Glomerular endothelial cell (primary cell): ENCODE data around the gene ANKRD55. TPM values are rescaled to one million over a fixed set of nuclear protein-coding genes. Genes with fewer than 3 reads are reported as not detected.
"Not testable (repeated sequence)": the region's sequence is repeated elsewhere in the genome, so short reads cannot be mapped to it uniquely, and the experiment has no call there.

Experiments
- DNase-seq: peaks from one replicate; pipeline ENCODE4 v3.0.0-alpha.2; 2011; ENCODE audit warnings: low read depth, low spot score; ENCODE audit errors: extremely low read depth
- total RNA-seq: library from RNA; depleted of rRNA; stranded (reverse); fragments of >200 nt; gene quantifications from 2 replicates; pipeline ENCODE4 v1.2.3, GENCODE V29; 2015

The ANKRD55 gene
- total RNA-seq, 1 donor from 2014 or later = 0.47 TPM

DNA sequence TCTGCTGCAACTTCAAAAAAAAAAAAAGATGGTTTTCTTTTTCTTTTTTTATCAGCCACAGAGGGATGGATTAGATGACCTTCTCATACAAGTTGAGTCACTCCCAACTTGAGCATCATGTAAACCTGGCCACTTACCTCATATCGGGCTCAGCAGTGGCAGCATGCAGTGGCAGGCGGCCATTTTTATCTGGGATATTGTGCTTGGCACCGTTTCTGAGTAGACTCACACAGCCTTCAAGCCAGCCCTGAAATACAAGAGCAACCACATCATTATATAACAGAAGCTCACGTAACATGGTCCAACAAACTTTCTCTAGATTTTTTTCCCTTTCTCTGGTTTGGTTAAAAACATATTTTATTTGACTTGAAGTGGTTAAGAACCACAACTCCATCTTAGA lies 62.6 kb downstream of the ANKRD55 start:
- no peak for DNase-seq

DNA sequence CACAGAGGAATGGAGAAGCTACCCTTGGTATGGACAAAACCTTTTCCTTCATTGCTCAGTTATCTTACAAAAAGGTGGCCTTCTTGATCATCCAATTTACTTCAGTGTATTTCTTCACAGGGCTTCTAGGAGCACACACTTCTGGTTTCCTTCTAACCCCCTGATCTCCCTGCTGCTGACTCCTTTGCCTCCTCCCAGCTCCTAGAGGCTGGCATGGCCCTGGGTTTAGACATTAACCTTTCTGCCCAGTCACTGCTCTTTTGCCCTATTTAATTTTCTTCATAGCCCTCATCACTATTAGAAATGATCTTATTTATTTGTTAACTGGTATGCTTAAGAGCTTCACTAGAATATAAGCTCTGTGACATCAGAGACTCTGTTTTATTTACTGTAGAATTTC lies 63.2 kb downstream of the ANKRD55 start:
- no peak for DNase-seq

DNA sequence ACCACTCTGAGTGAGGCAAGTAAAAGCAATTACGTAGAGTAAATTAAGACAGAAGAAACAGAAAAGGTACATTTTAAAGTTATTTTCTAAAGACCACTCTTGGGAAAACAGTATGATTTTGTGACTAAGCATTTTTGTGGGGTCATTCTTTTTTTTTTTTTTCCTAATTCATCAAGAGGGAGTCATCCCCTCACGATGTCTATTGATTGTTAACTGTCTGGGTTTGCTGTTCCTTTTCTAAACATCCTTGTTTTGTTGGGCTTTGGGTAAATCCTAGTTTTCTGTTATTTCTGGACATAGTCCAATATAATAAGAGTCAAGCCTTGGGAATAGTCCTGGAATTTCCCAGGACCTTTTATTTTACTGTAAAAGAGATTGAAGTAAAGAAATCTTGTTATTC lies 63.8 kb downstream of the ANKRD55 start:
- no peak for DNase-seq

DNA sequence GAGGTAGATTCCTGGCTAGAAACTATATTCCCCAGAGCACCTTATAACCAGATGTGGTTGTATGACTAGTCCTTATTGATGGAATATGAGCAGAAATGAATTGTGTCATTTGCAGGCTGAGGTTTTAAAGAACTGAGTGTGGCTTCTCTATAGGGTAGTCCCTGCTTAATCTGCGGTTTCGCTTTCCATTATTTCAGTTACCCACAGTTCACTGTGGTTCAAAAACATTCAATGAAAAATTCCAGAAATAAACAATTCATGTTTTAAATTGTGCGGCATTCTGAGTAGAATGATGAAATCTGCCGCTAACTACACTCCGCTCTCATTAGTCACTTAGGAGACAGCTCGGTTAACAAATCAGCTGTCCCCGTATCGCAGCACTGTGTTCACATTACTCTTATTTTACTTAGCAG lies 65.1 kb downstream of the ANKRD55 start:
- DNase-seq = no peak

DNA sequence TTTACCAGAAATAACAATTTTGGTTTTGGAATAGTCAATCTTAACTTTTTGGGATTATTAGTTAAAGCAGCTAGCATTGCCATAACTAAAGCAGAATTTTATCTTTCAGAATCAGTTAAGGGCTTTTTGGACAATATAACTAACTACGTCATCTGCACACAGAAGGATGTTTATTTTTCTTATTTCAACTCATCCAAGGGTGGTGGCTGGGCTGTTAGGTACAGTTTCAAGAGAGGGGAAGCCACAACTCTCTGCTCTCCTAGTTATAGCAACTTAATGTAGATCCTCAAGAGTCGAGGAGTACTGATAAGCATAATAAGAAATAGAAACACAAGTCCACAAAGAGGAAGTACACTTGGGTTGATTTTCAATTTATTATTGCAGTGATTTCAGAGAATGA lies 65.6 kb downstream of the ANKRD55 start:
- DNase-seq = no peak

DNA sequence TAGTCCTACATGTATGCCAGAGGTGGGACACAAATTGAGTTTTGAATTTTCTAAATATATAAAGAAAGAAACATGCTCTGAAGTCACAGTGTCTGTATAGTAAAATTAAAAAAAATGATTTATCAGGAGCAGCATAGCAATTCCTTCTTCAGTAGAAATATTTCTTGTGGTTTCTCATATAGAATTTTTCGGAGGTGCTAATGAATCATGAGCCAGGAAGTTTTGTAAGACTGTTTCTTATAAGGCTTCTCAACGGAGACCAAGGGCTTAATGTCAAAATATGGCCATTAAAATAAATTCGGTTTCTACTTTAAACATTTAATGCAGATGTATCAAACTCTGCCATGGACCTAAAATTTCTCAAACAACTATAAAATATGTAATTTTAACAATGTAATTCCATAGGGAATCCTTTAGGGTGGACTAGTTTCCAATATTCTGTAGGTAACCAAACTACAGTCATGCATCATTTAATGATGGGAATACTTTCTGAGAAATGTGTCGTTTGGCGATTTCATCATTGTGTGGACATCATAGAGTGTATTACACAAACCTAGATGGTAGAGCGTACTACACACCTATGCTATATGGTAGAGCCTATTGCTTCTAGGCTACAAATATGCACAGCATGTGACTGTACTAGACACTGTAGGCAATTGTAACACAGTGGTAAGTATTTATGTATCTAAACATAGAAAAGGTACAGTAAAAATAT lies 66.3 kb downstream of the ANKRD55 start:
- DNase-seq = no peak

DNA sequence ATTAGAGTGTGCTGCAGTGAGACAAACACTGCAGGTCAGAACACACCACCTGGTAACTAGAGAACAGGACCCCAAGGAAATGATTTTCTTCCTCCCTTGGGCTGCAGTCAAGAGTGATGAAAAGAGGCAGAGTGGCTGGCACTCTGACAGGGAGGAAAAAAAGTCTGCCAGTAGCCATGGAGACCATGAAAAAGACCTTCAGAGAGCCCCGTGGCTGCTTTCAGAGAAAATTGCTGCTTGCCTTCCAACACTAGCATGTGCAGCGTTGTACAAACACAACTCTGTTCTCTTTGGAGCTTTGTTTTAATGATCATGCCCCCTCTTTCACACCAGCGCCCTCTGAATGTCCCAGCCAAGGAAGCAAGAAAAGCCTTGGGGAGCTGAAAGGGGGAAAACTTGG lies 68.8 kb downstream of the ANKRD55 start:
- no peak for DNase-seq

DNA sequence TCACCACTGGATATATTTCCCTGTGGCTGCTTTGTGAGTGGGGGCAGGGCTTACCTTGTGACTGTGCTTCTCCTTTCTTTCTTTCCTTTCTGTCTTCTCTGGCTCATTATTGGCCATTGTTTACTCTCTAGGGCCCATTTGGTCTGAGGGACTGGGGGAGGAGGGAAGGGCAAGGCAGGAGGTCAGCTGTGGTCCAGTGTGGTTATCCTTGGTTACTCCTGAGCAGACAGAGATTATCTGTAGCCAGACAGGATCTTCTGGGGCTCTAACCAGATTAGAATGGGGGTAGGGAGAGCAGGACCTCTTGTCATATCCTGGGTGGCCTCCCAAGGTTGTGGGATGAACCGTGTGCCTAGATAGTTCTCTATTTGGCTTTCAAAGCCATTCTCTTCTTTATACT lies 71.2 kb downstream of the ANKRD55 start:
- no peak for DNase-seq

DNA sequence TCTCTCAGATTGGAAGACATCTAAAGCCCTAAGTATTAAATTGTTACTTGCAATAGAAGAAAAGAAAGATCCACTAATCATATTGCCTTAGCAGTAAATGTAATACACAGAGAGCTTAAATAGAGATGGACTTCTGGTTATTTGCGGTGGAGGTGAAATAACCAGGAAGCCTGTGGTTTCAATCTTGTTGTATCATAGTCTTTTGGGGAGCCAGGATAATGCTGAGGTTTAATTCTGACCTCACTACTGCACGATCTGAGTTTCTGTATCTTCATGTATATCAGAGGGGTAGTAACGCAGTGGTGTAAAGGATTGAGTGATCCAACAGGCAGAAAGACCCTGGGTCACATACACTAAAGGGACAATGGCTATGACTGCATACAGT lies 71.7 kb downstream of the ANKRD55 start:
- DNase-seq = no peak

DNA sequence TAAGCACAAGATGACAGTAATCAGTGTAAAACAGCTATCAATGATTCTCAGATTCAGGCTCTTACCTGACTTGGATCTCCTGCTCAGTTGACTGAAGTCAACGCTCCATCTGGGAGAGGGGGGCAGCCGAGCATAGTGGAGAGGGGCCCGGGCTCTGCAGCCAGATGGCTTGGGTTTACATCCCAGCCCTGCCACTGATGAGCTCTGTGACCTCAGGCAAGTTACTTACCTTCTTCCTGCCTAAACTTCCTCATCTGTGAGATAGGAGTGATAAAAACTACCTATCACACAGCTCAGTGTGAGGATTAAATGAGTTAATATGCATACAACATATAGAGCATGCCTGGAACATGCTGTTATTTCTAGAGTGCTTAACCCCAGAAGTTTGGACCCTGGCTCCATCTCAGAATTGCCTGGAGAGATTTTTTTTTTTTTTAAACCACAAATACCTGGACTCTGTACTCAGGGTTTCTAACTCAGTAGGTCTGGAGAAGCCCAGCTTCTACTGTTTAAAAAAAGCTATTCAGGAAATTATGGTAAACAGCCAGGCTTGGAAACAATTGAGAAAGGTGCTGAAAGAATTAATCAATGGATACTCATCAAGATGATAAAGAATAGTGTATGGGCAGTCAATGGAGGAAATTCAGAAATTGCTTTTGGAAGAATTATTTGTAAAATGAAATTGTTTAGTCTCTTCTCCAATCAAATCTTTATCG lies 72.2 kb downstream of the ANKRD55 start:
- no peak for DNase-seq

DNA sequence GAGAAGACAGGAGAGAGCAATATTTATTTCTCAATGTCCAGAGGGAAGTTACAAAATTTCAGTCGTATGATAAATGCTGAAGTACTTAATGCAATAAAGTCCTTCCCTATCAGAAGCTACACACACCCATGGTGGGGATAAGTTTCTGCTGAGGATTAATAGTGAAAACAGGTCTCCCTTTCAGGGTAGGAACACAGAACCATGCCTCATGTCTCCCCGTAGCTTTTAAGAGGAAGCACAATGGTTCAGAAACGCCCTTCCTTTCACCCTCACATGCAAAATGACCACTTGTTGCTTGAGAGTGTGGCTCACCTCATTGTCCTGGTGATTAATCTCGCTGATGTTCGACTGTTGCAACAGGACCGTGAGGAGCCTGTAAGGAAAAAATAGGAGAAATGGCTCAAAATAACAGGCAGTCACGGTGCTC lies 73.6 kb downstream of the ANKRD55 start:
- no peak for DNase-seq

DNA sequence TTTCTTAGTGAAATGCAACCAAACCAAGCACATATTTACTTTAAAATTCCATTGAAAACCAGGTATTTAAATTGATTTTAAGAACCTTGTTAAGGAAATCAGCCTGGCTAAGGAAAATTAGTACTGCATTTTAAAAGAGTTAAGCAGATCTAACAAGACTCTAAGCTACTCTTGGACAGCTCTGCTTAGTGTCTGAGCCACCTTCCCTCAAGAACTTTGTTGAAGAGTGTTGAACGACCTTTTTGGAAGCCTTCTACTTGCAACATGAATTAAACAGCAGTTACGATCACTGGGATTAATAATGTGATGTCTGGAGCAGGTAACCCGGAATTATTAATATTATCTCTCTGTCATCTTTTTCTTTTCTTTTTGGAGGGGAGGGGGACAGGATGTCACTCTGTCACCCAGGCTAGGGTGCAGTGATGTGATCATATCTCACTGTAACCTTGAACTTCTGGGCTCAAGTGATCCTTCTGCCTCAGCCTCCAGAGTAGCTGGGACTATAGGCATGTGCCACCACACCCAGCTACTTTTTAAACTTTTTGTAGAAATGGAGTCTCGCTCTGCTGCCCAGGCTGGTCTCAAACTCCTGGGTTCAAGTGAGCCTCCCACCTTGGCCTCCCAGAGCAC lies 74.7 kb downstream of the ANKRD55 start:
- no peak for DNase-seq

DNA sequence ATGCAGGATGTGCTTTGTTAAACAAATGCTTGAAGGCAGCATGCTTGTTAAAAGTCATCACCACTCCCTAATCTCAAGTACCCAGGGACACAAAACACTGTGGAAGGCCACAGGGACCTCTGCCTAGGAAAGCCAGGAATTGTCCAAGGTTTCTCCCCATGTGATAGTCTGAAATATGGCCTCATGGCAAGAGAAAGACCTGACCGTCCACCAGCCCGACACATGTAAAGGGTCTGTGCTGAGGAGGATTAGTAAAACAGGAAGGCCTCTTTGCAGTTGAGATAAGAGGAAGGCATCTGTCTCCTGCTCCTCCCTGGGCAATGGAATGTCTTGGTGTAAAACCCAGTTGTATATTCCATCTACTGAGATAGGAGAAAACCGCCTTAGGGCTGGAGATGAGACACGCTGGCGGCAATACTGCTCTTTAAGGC lies 75.9 kb downstream of the ANKRD55 start:
- not testable (repeated sequence) for DNase-seq

DNA sequence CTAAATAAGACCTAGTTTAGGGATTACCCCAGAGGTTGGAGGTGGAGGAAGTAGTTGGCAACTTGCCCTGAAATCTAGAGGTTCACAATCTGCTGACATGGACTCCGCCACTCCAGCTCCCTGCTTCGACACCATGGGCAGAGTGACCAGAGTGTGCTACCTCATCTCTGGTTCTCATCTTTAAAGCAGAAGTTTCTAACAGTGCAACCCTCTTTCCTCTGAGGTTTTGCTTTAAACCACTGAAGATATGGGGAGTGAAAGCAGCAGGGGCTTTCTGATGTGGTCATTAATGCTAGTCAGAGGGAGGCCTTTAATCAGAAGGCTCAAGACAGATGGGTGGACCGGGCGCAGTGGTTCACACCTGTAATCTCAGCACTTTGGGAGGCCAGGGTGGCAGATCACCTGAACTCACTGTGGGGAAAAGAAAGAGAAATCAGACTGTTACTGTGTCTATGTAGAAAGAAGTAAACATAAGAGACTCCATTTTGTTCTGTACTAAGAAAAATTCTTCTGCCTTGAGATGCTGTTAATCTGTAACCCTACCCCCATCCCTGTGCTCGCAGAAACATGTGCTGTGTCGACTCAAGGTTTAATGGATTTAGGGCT lies 76.4 kb downstream of the ANKRD55 start:
- DNase-seq = not testable (repeated sequence)

DNA sequence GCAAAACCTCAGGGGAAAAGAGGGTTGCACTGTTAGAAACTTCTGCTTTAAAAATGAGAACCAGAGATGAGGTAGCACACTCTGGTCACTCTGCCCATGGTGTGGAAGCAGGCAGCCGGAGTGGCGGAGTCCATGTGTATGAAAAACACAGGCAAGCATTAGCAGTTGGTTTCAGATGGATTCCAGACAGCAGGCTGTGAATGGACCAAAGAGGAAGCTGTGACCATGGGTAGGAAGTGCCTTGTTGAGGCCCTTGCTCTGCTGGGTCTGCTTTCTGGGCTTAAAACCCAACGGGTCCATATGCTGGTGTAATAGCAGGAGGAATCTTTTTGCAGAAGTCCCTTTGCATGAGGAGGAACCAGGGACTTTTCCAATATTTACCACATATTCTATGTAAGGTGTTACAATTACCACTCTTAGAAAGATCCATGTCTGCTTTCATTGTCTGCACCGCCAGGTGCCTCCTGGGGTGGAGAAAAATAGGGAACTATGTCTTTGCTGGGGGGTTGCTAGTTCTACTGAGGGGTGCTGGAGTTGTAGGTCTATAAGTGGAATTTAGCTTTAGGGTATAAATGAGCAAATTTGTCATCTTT lies 77.0 kb downstream of the ANKRD55 start:
- no peak for DNase-seq

DNA sequence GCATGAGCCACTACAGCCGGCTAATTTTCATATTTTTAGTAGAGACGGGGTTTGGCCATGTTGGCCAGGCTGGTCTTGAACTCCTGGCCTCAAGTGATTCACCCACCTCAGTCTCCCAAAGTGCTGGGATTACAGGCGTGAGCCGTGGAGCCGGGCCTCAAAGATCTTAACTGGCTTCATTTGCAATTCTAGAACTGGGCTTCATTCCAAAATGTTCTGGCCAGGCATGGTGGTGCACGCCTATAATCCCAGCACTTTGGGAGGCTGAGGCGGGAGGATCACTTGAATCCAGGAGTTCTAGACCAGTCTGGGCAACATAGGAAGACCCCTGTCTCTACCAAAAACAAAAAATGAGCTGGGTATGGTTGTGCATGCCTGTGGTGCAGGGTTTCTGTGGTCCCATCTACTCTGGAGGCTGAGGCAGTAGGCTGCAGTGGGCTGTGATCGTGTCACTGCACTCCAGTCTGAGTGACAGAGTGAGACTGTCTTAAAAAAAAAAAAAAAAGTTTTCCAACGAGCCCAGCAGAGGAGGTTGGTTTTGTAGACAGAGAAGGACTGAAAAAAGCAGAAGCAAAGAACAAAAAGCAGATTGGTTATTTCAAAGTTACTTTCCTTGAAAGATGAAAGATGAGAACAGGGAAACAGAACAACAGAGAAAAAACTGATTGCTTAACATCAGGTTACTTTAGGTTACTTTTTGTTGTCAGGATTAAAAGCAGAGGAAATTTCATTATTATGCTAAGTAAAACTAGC lies 78.2 kb downstream of the ANKRD55 start:
- DNase-seq = no peak

DNA sequence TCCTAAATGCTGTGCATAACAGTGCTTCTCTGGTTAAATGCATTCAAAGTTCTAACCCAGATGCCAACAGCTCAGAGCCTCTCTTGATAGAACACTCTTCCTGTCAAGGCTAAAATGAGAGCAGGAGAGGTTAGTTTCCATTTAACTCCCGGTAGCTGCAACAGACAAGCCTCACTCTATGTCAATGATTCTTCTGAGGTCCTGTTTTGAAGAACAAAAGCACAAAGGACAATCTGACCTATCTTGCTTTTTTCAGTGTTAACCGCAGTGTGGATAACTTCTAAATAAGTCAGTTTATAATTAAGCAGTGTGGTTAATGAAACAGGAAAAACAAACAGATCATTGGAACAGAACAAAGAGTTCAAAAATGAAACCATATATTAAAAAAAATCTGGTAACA lies 80.7 kb downstream of the ANKRD55 start:
- DNase-seq = no peak

DNA sequence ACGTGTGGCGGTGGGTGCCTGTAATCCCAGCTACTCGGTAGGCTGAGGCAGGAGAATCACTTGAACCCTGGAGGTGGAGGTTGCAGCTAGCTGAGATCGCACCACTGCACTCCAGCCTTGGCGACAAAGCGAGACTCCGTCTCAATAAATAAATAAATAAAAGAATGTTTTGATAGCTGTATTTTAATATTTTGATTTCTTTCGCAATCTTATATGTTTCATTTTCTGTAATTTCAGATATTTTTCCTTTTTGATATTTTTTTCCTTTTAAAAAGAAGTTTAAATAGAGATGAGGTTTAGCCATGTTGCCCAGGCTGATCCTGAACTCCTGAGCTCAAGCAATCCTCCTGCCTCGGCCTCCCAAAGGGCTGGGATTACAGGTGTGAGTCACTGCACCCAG lies 82.4 kb downstream of the ANKRD55 start:
- not testable (repeated sequence) for DNase-seq

DNA sequence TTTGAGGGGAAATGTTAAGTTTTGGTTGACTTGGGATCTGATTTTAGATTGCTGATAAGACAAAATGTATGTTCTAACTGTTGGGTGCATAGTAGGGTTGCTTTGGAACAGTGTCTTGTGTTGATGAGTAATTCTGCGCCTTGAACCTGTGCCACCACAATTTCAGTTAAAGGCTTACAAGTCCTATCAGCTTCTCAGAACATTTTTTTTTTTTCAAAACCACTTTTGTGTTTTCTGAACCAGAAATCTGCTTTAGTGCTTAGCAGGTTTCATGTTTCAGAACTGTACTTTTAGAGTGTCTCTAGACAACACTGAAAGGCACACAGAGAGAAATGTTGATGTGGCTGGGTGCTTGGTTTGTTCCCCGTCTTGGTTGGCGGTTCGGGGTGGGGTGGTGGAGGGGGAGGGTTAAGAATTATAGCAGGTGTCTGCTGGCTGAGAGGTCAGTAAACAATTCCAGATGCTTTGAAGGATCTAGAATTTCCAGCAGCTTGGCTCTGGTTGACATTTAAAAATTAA lies 84.6 kb downstream of the ANKRD55 start:
- DNase-seq = no peak

DNA sequence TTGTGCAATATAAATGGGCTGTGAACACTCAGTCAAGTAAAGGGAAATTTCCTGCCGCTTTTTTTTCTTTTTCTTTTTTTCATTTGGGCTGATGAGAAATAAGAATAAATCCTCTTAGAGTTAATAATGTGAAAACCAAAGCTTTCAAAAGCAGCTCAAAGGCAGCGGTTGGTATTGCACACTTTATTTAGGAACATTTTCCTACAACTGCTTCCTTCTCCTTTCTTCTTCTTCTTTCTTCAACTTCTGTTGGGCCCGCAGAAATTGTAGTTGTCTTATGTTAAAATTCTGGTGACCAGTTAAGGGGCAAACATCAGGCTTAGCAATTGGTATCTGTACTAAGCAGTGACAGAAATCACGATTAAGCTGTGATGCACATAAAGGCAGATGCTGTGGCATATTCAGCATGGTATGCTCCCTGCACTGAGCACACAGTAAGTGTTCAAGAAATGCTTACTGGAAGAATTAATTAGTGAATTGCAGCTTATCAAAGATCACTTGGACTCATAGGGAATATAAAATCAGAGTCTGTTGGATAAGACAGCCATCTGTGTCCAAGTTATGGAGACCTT lies 85.4 kb downstream of the ANKRD55 start:
- no peak for DNase-seq
